H9 (cell line): ENCODE data around the gene SIGMAR1. TPM values are rescaled to one million over a fixed set of nuclear protein-coding genes. Genes with fewer than 3 reads are reported as not detected.

Source experiments
- DNase-seq: peaks from one replicate; pipeline ENCODE4 v3.0.0-alpha.2; 2017
- H2AFZ ChIP-seq: one replicate; pipeline ENCODE4 v1.6.1; 2013; ENCODE audit warnings: mild to moderate bottlenecking, low read length, control low read depth, moderate library complexity
- H2AK5ac ChIP-seq: 2 replicates; pipeline ENCODE4 v1.6.1; 2013; ENCODE audit warnings: low read length, control low read depth, mixed read lengths; ENCODE audit not compliant: insufficient read length
- H2BK120ac ChIP-seq: one replicate; pipeline ENCODE4 v1.6.1; 2013; ENCODE audit warnings: low read depth, mild to moderate bottlenecking, low read length, control low read depth, inconsistent platforms; ENCODE audit not compliant: poor library complexity, severe bottlenecking
- H2BK12ac ChIP-seq: 2 replicates; pipeline ENCODE4 v1.6.1; 2013; ENCODE audit warnings: low read length, control low read depth, mixed read lengths, low read depth; ENCODE audit not compliant: insufficient read length
- H2BK15ac ChIP-seq: 2 replicates; pipeline ENCODE4 v1.6.1; 2013; ENCODE audit warnings: low read depth, low read length, control low read depth
- H2BK20ac ChIP-seq: one replicate; pipeline ENCODE4 v1.6.1; 2013; ENCODE audit warnings: low read depth, mild to moderate bottlenecking, low read length, control low read depth, inconsistent platforms; ENCODE audit not compliant: poor library complexity, severe bottlenecking
- H2BK5ac ChIP-seq: 2 replicates; pipeline ENCODE4 v1.6.1; 2013; ENCODE audit warnings: low read length, control low read depth, mixed read lengths; ENCODE audit not compliant: insufficient read length
- H3K14ac ChIP-seq: 2 replicates; pipeline ENCODE4 v1.6.1; 2013; ENCODE audit warnings: low read length, control low read depth; ENCODE audit not compliant: insufficient read depth
- H3K18ac ChIP-seq: 2 replicates; pipeline ENCODE4 v1.6.1; 2013; ENCODE audit warnings: low read depth, mild to moderate bottlenecking, mixed read lengths, low read length, control low read depth; ENCODE audit not compliant: insufficient read length
- H3K23ac ChIP-seq: 2 replicates; pipeline ENCODE4 v1.6.1; 2013; ENCODE audit warnings: low read length, control low read depth, mixed read lengths, low read depth; ENCODE audit not compliant: insufficient read length
- H3K23me2 ChIP-seq: 2 replicates; pipeline ENCODE4 v1.6.1; 2013; ENCODE audit warnings: low read depth, mild to moderate bottlenecking, mixed read lengths, low read length, control low read depth; ENCODE audit not compliant: insufficient read length, poor library complexity, severe bottlenecking
- H3K27ac ChIP-seq: 2 replicates; pipeline ENCODE4 v1.5.1; 2013; ENCODE audit warnings: low read length, control low read depth, mixed read lengths, low read depth; ENCODE audit not compliant: insufficient read length
- H3K27me3 ChIP-seq: 2 replicates; pipeline ENCODE4 v1.6.1; 2013; ENCODE audit warnings: low read length, control low read depth, inconsistent platforms; ENCODE audit not compliant: insufficient read depth
- H3K4ac ChIP-seq: 2 replicates; pipeline ENCODE4 v1.6.1; 2013; ENCODE audit warnings: low read depth, mild to moderate bottlenecking, control low read depth, inconsistent platforms, low read length, moderate library complexity
- H3K4me1 ChIP-seq: 2 replicates; pipeline ENCODE4 v1.6.1; 2013; ENCODE audit warnings: low read length, control low read depth, inconsistent platforms; ENCODE audit not compliant: insufficient read depth
- H3K4me2 ChIP-seq: 2 replicates; pipeline ENCODE4 v1.6.1; 2013; ENCODE audit warnings: low read length, control low read depth, mixed read lengths; ENCODE audit not compliant: insufficient read length, insufficient read depth
- H3K56ac ChIP-seq: 2 replicates; pipeline ENCODE4 v1.6.1; 2013; ENCODE audit warnings: low read depth, mild to moderate bottlenecking, mixed read lengths, low read length, control low read depth; ENCODE audit not compliant: insufficient read length
- H3K79me1 ChIP-seq: 2 replicates; pipeline ENCODE4 v1.6.1; 2013; ENCODE audit warnings: low read depth, mild to moderate bottlenecking, moderate library complexity, low read length, control low read depth, inconsistent platforms; ENCODE audit not compliant: insufficient read depth, poor library complexity, severe bottlenecking
- H3K79me2 ChIP-seq: 2 replicates; pipeline ENCODE4 v1.6.1; 2013; ENCODE audit warnings: low read length, control low read depth, inconsistent platforms; ENCODE audit not compliant: insufficient read depth
- H3K9ac ChIP-seq: 2 replicates; pipeline ENCODE4 v1.6.1; 2013; ENCODE audit warnings: low read length, control low read depth, mixed read lengths; ENCODE audit not compliant: insufficient read length; ENCODE audit errors: extremely low read depth
- H3K9me3 ChIP-seq: one replicate; pipeline ENCODE4 v1.6.1; 2013; ENCODE audit warnings: low read depth, low read length, inconsistent platforms; ENCODE audit not compliant: control insufficient read depth
- H3T11ph ChIP-seq: one replicate; pipeline ENCODE4 v1.6.1; 2013; ENCODE audit warnings: mild to moderate bottlenecking, low read length, control low read depth, inconsistent platforms
- H4K20me1 ChIP-seq: one replicate; pipeline ENCODE4 v1.6.1; 2013; ENCODE audit not compliant: control insufficient read depth, insufficient read length, insufficient read depth
- H4K5ac ChIP-seq: 2 replicates; pipeline ENCODE4 v1.6.1; 2013; ENCODE audit warnings: low read depth, mild to moderate bottlenecking, mixed read lengths, low read length, control low read depth; ENCODE audit not compliant: insufficient read length
- H4K8ac ChIP-seq: replicated peaks from 2 replicates; pipeline ENCODE4 v1.6.1; 2013; ENCODE audit warnings: low read length, control low read depth, mixed read lengths, low read depth; ENCODE audit not compliant: insufficient read length
- H4K91ac ChIP-seq: 2 replicates; pipeline ENCODE4 v1.6.1; 2013; ENCODE audit warnings: low read depth, mild to moderate bottlenecking, moderate library complexity, mixed read lengths, low read length, control low read depth; ENCODE audit not compliant: insufficient read length
- H3K27ac Mint-ChIP-seq, 3 experiments: 2 replicates in 2 of 3; 3 replicates in 1 of 3; pipeline ENCODE4 v1.8.0; 2020 to 2021; ENCODE audit warnings: mixed read lengths in 3 of 3, mild to moderate bottlenecking in 1 of 3, moderate library complexity in 1 of 3
- H3K27me3 Mint-ChIP-seq: 2 replicates; pipeline ENCODE4 v1.8.0; 2021; ENCODE audit warnings: low read depth, mild to moderate bottlenecking, moderate library complexity, mixed read lengths
- H3K36me3 Mint-ChIP-seq, 3 experiments: 2 replicates in 2 of 3; 3 replicates in 1 of 3; pipeline ENCODE4 v1.8.0; 2020 to 2021; ENCODE audit warnings: low read depth in 3 of 3, mixed read lengths in 3 of 3; ENCODE audit not compliant: insufficient read depth in 1 of 3
- H3K4me1 Mint-ChIP-seq, 2 experiments: 2 replicates each; pipeline ENCODE4 v1.8.0; 2020; ENCODE audit warnings: mixed read lengths in 2 of 2
- H3K4me3 Mint-ChIP-seq, 2 experiments: 2 replicates in 1 of 2; 3 replicates in 1 of 2; pipeline ENCODE4 v1.8.0; 2020 to 2021; ENCODE audit warnings: mild to moderate bottlenecking in 2 of 2, mixed read lengths in 2 of 2, moderate library complexity in 1 of 2
- H3K9me3 Mint-ChIP-seq, 2 experiments: 2 replicates in 1 of 2; 3 replicates in 1 of 2; pipeline ENCODE4 v1.8.0; 2020; ENCODE audit warnings: mild to moderate bottlenecking in 2 of 2, mixed read lengths in 2 of 2, moderate library complexity in 1 of 2
- CTCF ChIP-seq: fragments of 200-600 bp; sonication (generic); conservative IDR thresholded peaks from 3 replicates; pipeline ENCODE4 v1.8.0; 2021; ENCODE audit warnings: antibody characterized with exemption, mild to moderate bottlenecking
- WGBS: extraction: QIAGEN DNeasy Blood & Tissue Kit; methylation state at CpG from one replicate; pipeline ENCODE4 v1.1.7; 2013; ENCODE audit warnings: missing lambda C conversion rate, low lambda C conversion rate, mixed read lengths; ENCODE audit not compliant: insufficient read length; ENCODE audit errors: extremely low coverage; 5-methylcytosine and 5-hydroxymethylcytosine counted together
- total RNA-seq: library from RNA; stranded (reverse); gene quantifications from 2 replicates; pipeline ENCODE4 v1.2.1, GENCODE V29; 2021

SIGMAR1 gene
- total RNA-seq, 1 experiment from 2014 or later = 68.3 TPM

DNA sequence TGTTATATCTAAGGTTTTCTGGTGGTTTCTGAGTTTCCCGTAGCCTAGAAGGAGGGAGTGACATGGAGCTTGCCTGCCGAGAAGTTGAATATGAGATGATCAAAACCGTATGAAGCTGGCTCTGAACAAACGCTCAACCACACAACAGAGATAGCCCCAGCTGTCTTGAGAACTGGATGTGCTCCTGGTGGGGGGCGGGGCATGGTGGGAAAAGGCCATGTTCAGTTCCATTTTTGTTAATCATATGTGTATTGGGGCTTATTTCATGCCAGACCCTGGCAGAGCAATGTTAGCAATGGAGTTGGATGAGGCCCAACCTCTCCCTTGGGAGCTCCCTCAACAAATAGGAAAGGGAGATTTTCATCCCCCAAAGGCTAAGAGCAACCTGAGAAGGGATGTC is 48.6 kb upstream of the SIGMAR1 start:
- no peak overlapping the region for H3K4me2 ChIP-seq

More for the DNA sequence above, 48.6 kb upstream of the SIGMAR1 start:
- Histone ChIP-seq H3K9me3 (no peaks in the 10 kb centered on the region), H4K5ac (no peak overlapping the region), H2BK5ac (no peak overlapping the region), H3K4ac (no peak overlapping the region), H3K4me1 (peaks cover 8% of the 10 kb centered on the region; the same call in 1 of the 2 replicates), H4K8ac (no peak overlapping the region), H2BK120ac (no peak overlapping the region), H3K18ac (no peak overlapping the region), H3K27me3 (no peaks in the 10 kb centered on the region), H3K9ac (no peak overlapping the region), H2BK15ac (no peak overlapping the region), H3K23me2 (no peaks in the 10 kb centered on the region), H3K79me1 (no peaks in the 10 kb centered on the region), H2AK5ac (no peak overlapping the region), H2AFZ (no peak overlapping the region), H2BK12ac (no peak overlapping the region), H2BK20ac (no peak overlapping the region), H3K79me2 (no peaks in the 10 kb centered on the region), H3K14ac (no peak overlapping the region), H3K27ac (no peak overlapping the region), H4K91ac (no peak overlapping the region), H3T11ph (no peak overlapping the region), H3K56ac (no peak overlapping the region), H4K20me1 (no peaks in the 10 kb centered on the region), H3K23ac (no peak overlapping the region)
- WGBS = no CpG with 5 or more reads among the region's 5 CpGs
- TF ChIP-seq CTCF = no peak
- Mint-ChIP-seq H3K27ac (no peak overlapping the region), H3K36me3 (no peaks in the 10 kb centered on the region; a peak in 1 of 7 replicates), H3K4me3 (no peak overlapping the region), H3K27me3 (no peaks in the 10 kb centered on the region; the same call in none of the 2 replicates), H3K9me3 (no peaks in the 10 kb centered on the region), H3K4me1 (peaks cover 13 to 17% of the 10 kb centered on the region in 2 experiments)
- no peak for DNase-seq
